HEK293 (cell line): ENCODE results near the gene UBE4B.

Experiments
- CTCF ChIA-PET: fragments of 350-600 bp; formaldehyde crosslinking; extraction: SDS; loops from one replicate; lab custom pipeline; 2021; ENCODE audit warnings: antibody characterized with exemption; lab: Yijun Ruan, JAX
- POLR2A ChIA-PET: fragments of 300-600 bp; formaldehyde crosslinking; extraction: SDS; loops from one replicate; lab custom pipeline; 2020; ENCODE audit warnings: antibody characterized with exemption, inconsistent platforms; lab: Yijun Ruan, JAX
- H3K27ac ChIP-seq: fragments of 200-500 bp; sonication (Bioruptor generic); 2 replicates; pipeline ENCODE4 v1.5.1; 2014; ENCODE audit warnings: low read depth, low read length, control low read depth, inconsistent platforms; ENCODE audit errors: extremely low read depth
- H3K36me3 ChIP-seq, 2 experiments: fragments of 200-500 bp in 1 of 2; sonication (Bioruptor generic) in 1 of 2; 1 replicate in 1 of 2; 2 replicates in 1 of 2; pipeline ENCODE4 v1.5.1; 2014 to 2017; ENCODE audit warnings: inconsistent platforms in 2 of 2, low read length in 2 of 2; ENCODE audit not compliant: control insufficient read depth in 2 of 2, insufficient read depth in 1 of 2
- H3K4me1 ChIP-seq: fragments of 200-500 bp; sonication (Bioruptor generic); 2 replicates; pipeline ENCODE4 v1.5.1; 2014; ENCODE audit warnings: mild to moderate bottlenecking, low read length, inconsistent platforms; ENCODE audit not compliant: control insufficient read depth, insufficient read depth
- H3K4me3 ChIP-seq: 2 replicates; pipeline ENCODE4 v1.5.1; 2011; ENCODE audit warnings: low read depth, mild to moderate bottlenecking, control low read depth, low read length, moderate library complexity
- H3K9me3 ChIP-seq: fragments of 200-500 bp; sonication (Bioruptor generic); 2 replicates; pipeline ENCODE4 v1.5.1; 2014; ENCODE audit warnings: low read depth, low read length, inconsistent platforms; ENCODE audit not compliant: control insufficient read depth, insufficient read depth
- GLI2 ChIP-seq: fragments of 450-650 bp; formaldehyde crosslinking; IDR thresholded peaks from 2 replicates; pipeline ENCODE4; 2017; ENCODE audit warnings: missing biosample characterization, missing genetic modification characterization, low read depth, borderline replicate concordance
- SALL2 ChIP-seq: fragments of 450-650 bp; formaldehyde crosslinking; IDR thresholded peaks from 2 replicates; pipeline ENCODE4 v1.5.0; 2017; ENCODE audit warnings: missing biosample characterization, mild to moderate bottlenecking, missing genetic modification characterization, borderline replicate concordance
- SP2 ChIP-seq: fragments of 450-650 bp; formaldehyde crosslinking; IDR thresholded peaks from 2 replicates; pipeline ENCODE4 v1.5.1; 2016; ENCODE audit warnings: missing biosample characterization, missing genetic modification characterization
- ZBTB7A ChIP-seq: fragments of 450-650 bp; formaldehyde crosslinking; IDR thresholded peaks from 2 replicates; pipeline ENCODE4 v1.5.1; 2016; ENCODE audit warnings: low read depth, missing biosample characterization, missing genetic modification characterization
- ZBTB8A ChIP-seq: fragments of 450-650 bp; formaldehyde crosslinking; IDR thresholded peaks from 2 replicates; pipeline ENCODE4 v1.5.1; 2016; ENCODE audit warnings: missing biosample characterization, missing genetic modification characterization
- ZNF114 ChIP-seq: fragments of 450-650 bp; formaldehyde crosslinking; IDR thresholded peaks from 2 replicates; pipeline ENCODE4 v1.5.0; 2017; ENCODE audit warnings: missing biosample characterization, missing genetic modification characterization
- ZNF16 ChIP-seq: fragments of 450-650 bp; formaldehyde crosslinking; IDR thresholded peaks from 2 replicates; pipeline ENCODE4 v1.5.1; 2016; ENCODE audit warnings: low read depth, missing biosample characterization, missing genetic modification characterization
- ZNF184 ChIP-seq: fragments of 450-650 bp; IDR thresholded peaks from 2 replicates; pipeline ENCODE4 v1.5.1; 2018; ENCODE audit warnings: missing biosample characterization, mild to moderate bottlenecking, missing genetic modification characterization
- ZNF2 ChIP-seq: fragments of 450-650 bp; formaldehyde crosslinking; IDR thresholded peaks from 2 replicates; pipeline ENCODE4 v1.5.1; 2016; ENCODE audit warnings: missing biosample characterization, missing genetic modification characterization
- ZNF223 ChIP-seq: fragments of 450-650 bp; formaldehyde crosslinking; IDR thresholded peaks from 2 replicates; pipeline ENCODE4 v1.5.1; 2016; ENCODE audit warnings: missing biosample characterization, missing genetic modification characterization
- ZNF274 ChIP-seq, 2 experiments: fragments of 200-500 bp in 1 of 2; fragments of 450-650 bp in 1 of 2; sonication (Bioruptor generic) in 1 of 2; formaldehyde crosslinking in 1 of 2; IDR thresholded peaks; 2 replicates each; pipeline versions ENCODE4 v1.5.1 to v1.6.1; 2014 to 2016; ENCODE audit warnings: borderline replicate concordance in 1 of 2, inconsistent platforms in 1 of 2, low read length in 1 of 2, missing biosample characterization in 1 of 2, missing genetic modification characterization in 1 of 2
- ZNF366 ChIP-seq: fragments of 450-650 bp; formaldehyde crosslinking; conservative IDR thresholded peaks from 2 replicates; pipeline ENCODE4 v1.5.1; 2016; ENCODE audit warnings: missing biosample characterization, missing genetic modification characterization
- ZNF37A ChIP-seq: fragments of 450-650 bp; IDR thresholded peaks from 2 replicates; pipeline ENCODE4 v1.5.1; 2018; ENCODE audit warnings: missing biosample characterization, missing genetic modification characterization
- ZNF416 ChIP-seq: fragments of 450-650 bp; formaldehyde crosslinking; IDR thresholded peaks from 2 replicates; pipeline ENCODE4 v1.5.1; 2016; ENCODE audit warnings: missing biosample characterization, missing genetic modification characterization
- ZNF560 ChIP-seq: fragments of 450-650 bp; formaldehyde crosslinking; IDR thresholded peaks from 2 replicates; pipeline ENCODE4 v1.5.1; 2017; ENCODE audit warnings: missing biosample characterization, missing genetic modification characterization, borderline replicate concordance
- ZNF626 ChIP-seq: fragments of 450-650 bp; sonication (Bioruptor Pico); formaldehyde crosslinking; IDR thresholded peaks from 2 replicates; pipeline ENCODE4 v1.5.1; 2018; ENCODE audit warnings: missing biosample characterization, missing genetic modification characterization, inconsistent platforms
- ZNF707 ChIP-seq: fragments of 450-650 bp; formaldehyde crosslinking; IDR thresholded peaks from 2 replicates; pipeline ENCODE4 v1.5.1; 2016; ENCODE audit warnings: missing biosample characterization, missing genetic modification characterization
- TF ChIP-seq, protein P1 (sequence below): fragments of 450-650 bp; formaldehyde crosslinking; IDR thresholded peaks from 2 replicates; pipeline ENCODE4 v1.5.1; 2016; ENCODE audit warnings: missing biosample characterization, missing genetic modification characterization
- TF ChIP-seq, protein P2 (sequence below): fragments of 450-650 bp; formaldehyde crosslinking; IDR thresholded peaks from 2 replicates; pipeline ENCODE4 v1.5.1; 2016; ENCODE audit warnings: missing biosample characterization, missing genetic modification characterization
- TF ChIP-seq, protein P3 (sequence below): fragments of 450-650 bp; formaldehyde crosslinking; IDR thresholded peaks from 2 replicates; pipeline ENCODE4 v1.5.1; 2016; ENCODE audit warnings: missing biosample characterization, missing genetic modification characterization
- TF ChIP-seq, protein P4 (sequence below): fragments of 450-650 bp; formaldehyde crosslinking; IDR thresholded peaks from 2 replicates; pipeline ENCODE4 v1.5.1; 2016; ENCODE audit warnings: missing biosample characterization, missing genetic modification characterization
- TF ChIP-seq, protein P5 (sequence below): fragments of 450-650 bp; formaldehyde crosslinking; IDR thresholded peaks from 2 replicates; pipeline ENCODE4 v1.5.1; 2016; ENCODE audit warnings: missing biosample characterization, missing genetic modification characterization
- TF ChIP-seq, protein P6 (sequence below): fragments of 450-650 bp; formaldehyde crosslinking; IDR thresholded peaks from 2 replicates; pipeline ENCODE4 v1.5.1; 2016; ENCODE audit warnings: missing biosample characterization, missing genetic modification characterization

UBE4B gene

DNA sequence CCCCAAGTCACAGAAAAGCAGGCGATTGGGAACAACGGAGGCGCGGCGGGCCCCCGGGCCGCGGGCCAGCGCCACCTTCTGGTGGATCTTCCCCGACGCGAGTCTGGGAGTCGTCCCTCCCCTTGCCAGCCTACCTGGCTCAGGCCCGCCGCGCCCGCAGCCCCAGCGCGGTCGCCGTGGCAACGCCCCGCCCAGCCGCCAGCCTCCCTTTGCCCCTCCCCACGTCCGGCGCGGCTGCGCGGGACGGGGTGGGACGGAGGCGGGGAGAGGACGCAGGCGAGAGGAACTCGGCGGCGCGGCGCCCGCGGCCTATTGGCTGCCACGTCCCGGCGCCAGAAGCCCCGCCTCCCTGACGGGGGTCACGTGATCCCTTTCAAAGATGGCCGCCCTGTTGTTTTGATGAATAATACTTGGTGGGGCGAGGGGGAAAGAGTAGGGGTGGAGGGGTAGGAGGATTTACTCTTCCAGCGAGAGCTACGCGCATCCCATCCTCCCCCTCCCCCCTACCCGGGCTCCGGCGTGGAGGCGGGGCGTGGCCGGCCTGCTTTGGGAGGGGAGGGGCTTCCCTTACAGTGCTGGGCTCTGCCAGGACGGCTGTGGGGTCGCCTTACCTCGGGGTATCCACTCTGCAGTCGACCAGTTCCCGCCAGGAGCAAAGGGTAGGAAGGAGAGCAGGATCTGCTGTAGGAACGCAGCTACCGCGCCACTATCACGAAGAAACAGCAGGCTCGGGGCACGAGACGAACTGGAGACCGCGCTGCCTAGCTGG is at the start of gene UBE4B (continued):
- TF ChIP-seq ZNF16 (tag by site-specific recombination), result no peak
- TF ChIP-seq, protein P1, sequence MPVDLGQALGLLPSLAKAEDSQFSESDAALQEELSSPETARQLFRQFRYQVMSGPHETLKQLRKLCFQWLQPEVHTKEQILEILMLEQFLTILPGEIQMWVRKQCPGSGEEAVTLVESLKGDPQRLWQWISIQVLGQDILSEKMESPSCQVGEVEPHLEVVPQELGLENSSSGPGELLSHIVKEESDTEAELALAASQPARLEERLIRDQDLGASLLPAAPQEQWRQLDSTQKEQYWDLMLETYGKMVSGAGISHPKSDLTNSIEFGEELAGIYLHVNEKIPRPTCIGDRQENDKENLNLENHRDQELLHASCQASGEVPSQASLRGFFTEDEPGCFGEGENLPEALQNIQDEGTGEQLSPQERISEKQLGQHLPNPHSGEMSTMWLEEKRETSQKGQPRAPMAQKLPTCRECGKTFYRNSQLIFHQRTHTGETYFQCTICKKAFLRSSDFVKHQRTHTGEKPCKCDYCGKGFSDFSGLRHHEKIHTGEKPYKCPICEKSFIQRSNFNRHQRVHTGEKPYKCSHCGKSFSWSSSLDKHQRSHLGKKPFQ, result no peak
- peak; percentile 67; the same call in 1 of the 2 replicates for TF ChIP-seq ZNF2 (tag by site-specific recombination)
- no peak for TF ChIP-seq ZNF274 (IDR thresholded peaks at IDR 0.05; ENCODE audit: low read length)
- TF ChIP-seq ZNF274 (tag by site-specific recombination; IDR thresholded peaks at IDR 0.05; ENCODE audit: borderline replicate concordance), result no peak
- no peak for TF ChIP-seq ZBTB7A
- no peak for TF ChIP-seq SALL2
- TF ChIP-seq, protein P2, sequence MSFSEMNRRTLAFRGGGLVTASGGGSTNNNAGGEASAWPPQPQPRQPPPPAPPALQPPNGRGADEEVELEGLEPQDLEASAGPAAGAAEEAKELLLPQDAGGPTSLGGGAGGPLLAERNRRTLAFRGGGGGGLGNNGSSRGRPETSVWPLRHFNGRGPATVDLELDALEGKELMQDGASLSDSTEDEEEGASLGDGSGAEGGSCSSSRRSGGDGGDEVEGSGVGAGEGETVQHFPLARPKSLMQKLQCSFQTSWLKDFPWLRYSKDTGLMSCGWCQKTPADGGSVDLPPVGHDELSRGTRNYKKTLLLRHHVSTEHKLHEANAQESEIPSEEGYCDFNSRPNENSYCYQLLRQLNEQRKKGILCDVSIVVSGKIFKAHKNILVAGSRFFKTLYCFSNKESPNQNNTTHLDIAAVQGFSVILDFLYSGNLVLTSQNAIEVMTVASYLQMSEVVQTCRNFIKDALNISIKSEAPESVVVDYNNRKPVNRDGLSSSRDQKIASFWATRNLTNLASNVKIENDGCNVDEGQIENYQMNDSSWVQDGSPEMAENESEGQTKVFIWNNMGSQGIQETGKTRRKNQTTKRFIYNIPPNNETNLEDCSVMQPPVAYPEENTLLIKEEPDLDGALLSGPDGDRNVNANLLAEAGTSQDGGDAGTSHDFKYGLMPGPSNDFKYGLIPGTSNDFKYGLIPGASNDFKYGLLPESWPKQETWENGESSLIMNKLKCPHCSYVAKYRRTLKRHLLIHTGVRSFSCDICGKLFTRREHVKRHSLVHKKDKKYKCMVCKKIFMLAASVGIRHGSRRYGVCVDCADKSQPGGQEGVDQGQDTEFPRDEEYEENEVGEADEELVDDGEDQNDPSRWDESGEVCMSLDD (tag by site-specific recombination), result 0 out of 2 replicates have a peak, but pooled peaks have one; percentile 49

DNA sequence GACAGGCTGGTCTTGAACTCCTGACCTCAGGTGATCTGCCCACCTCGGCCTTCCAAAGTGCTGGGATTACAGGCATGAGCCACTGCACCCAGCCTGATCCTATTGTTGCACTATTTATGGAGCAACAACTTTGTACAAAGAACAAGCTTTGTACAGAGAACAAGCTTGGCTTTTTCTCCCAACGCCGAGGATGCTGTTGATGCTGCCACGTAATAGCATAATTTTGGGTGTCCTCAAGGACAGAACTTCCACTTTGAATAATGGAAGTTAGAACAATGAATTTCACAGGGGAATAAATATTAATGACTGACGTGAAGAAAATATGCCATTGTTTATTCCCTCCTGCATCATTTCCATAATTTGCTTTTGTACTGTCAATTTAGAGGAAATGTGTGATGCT is 48.5 kb upstream of the UBE4B start:
- Histone ChIP-seq H3K9me3 (no peaks in the 10 kb centered on the region), H3K36me3 (peaks cover 0 to 30% of the 10 kb centered on the region in 2 experiments; a peak in 2 of 3 replicates), H3K27ac (no peak overlapping the region), H3K4me3 (no peak overlapping the region), H3K4me1 (no peaks in the 10 kb centered on the region)
- CTCF ChIA-PET, result interaction anchor here (0.7 kb wide), 1 partner anchor 1098 kb away, joined by 3 read pairs; no protein-coding TSS in a partner anchor
- no peak for TF ChIP-seq ZNF114
- TF ChIP-seq ZNF184 (tag by site-specific recombination), result no peak
- no peak for TF ChIP-seq ZNF37A
- TF ChIP-seq, protein P3, sequence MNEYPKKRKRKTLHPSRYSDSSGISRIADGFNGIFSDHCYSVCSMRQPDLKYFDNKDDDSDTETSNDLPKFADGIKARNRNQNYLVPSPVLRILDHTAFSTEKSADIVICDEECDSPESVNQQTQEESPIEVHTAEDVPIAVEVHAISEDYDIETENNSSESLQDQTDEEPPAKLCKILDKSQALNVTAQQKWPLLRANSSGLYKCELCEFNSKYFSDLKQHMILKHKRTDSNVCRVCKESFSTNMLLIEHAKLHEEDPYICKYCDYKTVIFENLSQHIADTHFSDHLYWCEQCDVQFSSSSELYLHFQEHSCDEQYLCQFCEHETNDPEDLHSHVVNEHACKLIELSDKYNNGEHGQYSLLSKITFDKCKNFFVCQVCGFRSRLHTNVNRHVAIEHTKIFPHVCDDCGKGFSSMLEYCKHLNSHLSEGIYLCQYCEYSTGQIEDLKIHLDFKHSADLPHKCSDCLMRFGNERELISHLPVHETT (tag by site-specific recombination), result no peak
- TF ChIP-seq, protein P4, sequence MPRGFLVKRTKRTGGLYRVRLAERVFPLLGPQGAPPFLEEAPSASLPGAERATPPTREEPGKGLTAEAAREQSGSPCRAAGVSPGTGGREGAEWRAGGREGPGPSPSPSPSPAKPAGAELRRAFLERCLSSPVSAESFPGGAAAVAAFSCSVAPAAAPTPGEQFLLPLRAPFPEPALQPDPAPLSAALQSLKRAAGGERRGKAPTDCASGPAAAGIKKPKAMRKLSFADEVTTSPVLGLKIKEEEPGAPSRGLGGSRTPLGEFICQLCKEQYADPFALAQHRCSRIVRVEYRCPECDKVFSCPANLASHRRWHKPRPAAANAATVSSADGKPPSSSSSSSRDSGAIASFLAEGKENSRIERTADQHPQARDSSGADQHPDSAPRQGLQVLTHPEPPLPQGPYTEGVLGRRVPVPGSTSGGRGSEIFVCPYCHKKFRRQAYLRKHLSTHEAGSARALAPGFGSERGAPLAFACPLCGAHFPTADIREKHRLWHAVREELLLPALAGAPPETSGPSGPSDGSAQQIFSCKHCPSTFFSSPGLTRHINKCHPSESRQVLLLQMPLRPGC, result no peak
- TF ChIP-seq ZNF626 (tag by site-specific recombination), result no peak
- no peak for TF ChIP-seq ZNF223 (tag by site-specific recombination)
- no peak for TF ChIP-seq ZNF707 (tag by site-specific recombination)
- no peak for TF ChIP-seq ZNF366 (tag by site-specific recombination)
- TF ChIP-seq ZBTB8A (tag by site-specific recombination), result no peak
- no peak for TF ChIP-seq GLI2 (tag by site-specific recombination)
- TF ChIP-seq ZNF416, result no peak
- TF ChIP-seq, protein P5, sequence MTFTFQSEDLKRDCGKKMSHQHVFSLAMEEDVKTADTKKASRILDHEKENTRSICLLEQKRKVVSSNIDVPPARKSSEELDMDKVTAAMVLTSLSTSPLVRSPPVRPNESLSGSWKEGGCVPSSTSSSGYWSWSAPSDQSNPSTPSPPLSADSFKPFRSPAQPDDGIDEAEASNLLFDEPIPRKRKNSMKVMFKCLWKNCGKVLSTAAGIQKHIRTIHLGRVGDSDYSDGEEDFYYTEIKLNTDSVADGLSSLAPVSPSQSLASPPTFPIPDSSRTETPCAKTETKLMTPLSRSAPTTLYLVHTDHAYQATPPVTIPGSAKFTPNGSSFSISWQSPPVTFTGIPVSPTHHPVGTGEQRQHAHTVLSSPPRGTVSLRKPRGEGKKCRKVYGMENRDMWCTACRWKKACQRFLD, result no peak
- TF ChIP-seq SP2, result no peak
- TF ChIP-seq ZNF560, result no peak
- TF ChIP-seq, protein P6, sequence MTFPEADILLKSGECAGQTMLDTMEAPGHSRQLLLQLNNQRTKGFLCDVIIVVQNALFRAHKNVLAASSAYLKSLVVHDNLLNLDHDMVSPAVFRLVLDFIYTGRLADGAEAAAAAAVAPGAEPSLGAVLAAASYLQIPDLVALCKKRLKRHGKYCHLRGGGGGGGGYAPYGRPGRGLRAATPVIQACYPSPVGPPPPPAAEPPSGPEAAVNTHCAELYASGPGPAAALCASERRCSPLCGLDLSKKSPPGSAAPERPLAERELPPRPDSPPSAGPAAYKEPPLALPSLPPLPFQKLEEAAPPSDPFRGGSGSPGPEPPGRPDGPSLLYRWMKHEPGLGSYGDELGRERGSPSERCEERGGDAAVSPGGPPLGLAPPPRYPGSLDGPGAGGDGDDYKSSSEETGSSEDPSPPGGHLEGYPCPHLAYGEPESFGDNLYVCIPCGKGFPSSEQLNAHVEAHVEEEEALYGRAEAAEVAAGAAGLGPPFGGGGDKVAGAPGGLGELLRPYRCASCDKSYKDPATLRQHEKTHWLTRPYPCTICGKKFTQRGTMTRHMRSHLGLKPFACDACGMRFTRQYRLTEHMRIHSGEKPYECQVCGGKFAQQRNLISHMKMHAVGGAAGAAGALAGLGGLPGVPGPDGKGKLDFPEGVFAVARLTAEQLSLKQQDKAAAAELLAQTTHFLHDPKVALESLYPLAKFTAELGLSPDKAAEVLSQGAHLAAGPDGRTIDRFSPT, result no peak
- POLR2A ChIA-PET, result no interaction called here
